NCI-H2227 (cell line): ENCODE data around the gene PTMS.
"Not testable (repeated sequence)": the region's sequence is repeated elsewhere in the genome, so short reads cannot be mapped to it uniquely, and the experiment has no call there.

ENCODE experiments used
- DNase-seq: peaks from one replicate; lab custom pipeline; 2025; ENCODE audit not compliant: unreplicated experiment; lab: John Stamatoyannopoulos, UW

The PTMS gene, protein sequence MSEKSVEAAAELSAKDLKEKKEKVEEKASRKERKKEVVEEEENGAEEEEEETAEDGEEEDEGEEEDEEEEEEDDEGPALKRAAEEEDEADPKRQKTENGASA

GRCh38 chr12:6765634-6766581, at the start of gene PTMS:
TSS of gene PTMS (plus strand) at chr12:6766363. CDS start at chr12:6766706, 343 bp downstream.
- DNase-seq: peak; percentile 89

- DNase-seq: no peak
Measured at GRCh38 chr12:6716874-6717437, 49.2 kb upstream of the PTMS start.

- no peak for DNase-seq
Measured at GRCh38 chr12:6722863-6723262, 43.3 kb upstream of the PTMS start.

DNA sequence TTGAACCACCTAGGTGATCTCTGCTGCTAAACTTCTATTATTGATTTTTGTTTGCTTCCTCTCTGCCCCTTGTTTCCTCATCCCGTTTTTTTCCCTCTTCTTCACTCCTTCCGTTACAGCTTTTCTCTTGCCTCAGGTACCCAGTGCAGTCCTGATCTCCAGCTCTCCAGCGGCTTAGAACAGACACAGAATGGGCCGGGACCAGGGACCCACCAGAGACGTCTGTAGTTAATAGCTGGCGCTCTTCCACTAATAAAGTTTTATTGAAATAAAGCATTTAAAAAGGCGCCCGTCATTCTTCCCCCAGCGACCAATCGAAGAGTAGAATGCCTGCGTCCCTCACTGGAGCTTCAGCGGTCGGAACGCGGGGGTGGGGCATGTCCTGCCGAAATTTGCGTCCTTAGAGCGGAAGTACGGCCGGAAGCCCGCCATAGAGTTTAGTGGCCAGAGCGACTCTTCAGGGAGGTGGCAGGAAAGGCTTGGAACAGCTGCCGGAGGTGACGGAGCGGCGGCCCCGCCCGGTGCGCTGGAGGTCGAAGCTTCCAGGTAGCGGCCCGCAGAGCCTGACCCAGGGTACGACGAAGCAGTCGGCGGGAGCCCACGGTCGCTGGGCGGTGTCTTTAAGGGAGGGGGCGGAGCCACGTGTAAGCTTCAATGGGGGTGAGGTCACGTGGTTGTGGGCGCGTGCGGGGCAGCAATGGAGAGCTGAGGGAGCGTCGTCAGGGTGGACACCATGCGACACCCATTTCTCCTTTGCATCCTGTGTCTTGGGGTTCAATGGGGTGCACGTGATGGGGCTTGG, 42.4 kb upstream of the PTMS start, which contains the start of gene COPS7A:
TSS of gene COPS7A (plus strand) at position 440 of the 802 bp plus-strand sequence. CDS start 611 bp downstream, outside the sequence.
- peak; percentile 97 for DNase-seq

- DNase-seq: peak; percentile 47
Measured at GRCh38 chr12:6724409-6724797, 41.8 kb upstream of the PTMS start.

DNA sequence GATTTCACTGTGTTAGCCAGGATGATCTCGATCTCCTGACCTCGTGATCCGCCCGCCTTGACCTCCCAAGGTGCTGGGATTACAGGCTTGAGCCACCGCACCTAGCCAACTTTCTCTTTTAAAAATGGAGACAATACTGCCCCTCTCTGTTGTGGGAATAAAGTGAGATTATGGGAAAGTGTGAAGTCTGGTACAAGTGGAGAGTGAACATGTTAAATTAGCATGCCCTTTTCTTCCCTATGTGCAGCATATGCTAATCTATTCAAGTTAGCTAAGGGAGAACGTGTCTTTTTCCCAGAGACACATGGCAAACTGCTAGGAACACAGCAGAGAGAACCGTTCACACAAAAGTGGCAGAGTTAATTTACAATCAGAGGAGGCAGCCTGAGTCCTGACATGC, 40.8 kb upstream of the PTMS start:
- DNase-seq: no peak

- no peak for DNase-seq
Measured at GRCh38 chr12:6729186-6729585, 37.0 kb upstream of the PTMS start.

GRCh38 chr12:6730169-6730568, 36.0 kb upstream of the PTMS start:
- DNase-seq: no peak

DNA sequence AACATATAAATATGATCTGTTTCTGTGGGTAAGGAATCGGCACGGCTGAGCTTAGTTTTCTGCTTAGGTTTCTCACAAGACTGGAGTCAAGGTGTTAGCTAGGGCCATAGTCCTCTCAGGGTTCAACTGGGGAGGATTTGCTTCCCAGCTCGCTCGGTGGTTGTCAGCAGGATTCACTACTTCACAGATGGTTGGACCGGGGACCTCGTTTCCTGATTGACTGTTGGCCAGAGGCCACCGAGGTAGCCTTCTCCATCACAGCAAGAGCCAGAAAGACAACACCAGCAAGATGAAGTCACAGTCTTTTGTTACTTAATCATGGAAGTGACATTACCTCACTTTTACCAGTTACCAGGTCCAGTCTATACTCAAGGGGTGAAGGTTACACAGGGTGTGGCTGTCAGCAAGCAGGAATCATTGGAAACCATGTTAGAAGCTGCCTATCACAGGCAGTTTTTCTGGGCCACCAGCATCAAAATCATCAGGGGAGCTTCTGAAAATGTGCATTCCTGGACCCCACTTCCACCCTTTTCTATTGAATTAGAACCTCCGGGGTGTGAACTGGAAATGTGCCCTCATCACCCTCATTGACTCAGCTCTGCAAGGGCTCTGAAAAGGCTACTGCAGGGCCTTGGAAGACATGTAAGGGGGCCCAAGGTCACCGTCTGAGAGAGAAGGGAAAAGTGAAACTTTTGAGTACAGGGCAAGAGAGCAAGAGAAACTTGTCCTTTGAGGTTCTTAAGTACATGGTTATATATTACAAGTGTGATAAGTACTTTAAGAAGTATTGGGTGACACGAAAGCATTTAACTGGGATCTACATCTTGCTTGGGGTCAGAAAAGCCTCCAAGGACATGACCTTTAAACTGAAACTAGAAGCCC, 31.4 kb upstream of the PTMS start:
- DNase-seq: no peak

DNA sequence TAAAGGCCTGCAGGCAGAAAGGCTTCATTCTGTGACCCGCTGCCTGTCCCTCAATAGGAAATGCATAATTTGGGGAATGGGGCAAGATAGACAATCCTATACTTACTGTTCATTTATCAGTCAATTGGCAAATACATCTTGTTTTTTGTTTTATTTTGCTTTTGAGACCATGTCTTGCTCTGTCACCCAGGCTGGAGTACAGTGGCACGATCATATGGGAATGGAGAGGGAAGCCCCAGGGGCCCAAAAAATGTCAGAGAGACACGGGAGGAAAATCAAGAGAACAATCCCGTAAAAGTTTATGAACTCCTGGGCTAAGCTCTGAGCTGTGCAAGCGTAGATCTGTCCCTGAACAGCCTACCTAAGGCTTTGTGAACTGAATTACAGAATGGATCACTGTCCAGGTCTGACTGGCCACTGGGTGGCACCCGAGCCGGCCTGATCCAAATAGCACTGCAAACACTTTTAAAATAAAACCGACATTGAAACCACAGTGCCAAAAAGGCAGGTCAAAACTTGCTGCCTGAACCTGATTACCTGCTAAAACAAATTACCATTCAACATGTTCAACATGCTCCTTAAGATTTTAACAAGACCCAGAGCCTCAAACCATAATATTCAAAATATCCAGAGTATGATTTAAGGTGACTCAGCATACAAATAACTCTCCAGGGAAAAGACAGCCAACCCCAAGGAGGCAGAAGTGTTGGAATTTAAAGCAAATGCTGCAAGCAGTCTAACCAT, 30.5 kb upstream of the PTMS start:
- peak; percentile 61 for DNase-seq

DNA sequence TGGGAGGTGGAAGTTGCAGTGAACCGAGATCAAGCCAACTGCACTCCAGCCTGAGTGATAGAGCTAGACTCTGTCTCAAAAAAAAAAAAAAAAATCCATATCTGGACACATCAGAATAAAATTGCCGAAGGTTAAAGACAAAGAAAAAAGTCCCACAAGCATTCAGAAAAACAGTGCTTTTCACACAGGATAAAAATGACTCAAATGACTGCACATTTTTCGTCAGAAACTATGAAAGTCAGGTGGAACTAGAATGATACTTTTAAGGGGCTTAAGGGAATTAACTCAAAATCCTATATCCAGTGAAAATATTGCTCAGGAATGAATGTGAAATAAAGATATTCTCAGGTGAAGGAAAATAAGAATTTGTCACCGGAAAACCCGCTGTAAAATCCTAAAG, 29.4 kb upstream of the PTMS start:
- no peak for DNase-seq

DNA sequence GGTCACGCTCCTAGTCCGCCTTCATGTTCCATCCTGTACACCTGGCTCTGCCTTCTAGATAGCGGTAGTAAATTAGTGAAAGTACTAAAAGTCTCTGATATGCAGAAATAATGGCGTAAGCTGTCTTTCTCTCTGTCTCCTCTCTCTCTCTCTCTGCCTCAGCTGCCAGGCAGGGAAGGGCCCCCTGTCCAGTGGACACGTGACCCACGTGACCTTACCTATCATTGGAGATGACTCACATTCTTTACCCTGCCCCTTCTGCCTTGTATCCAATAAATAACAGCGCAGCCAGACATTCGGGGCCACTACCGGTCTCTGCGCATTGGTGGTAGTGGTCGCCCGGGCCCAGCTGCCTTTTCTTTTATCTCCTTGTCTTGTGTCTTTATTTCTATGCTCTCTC, 24.1 kb upstream of the PTMS start:
- DNase-seq: not testable (repeated sequence)

- DNase-seq: no peak
Measured at GRCh38 chr12:6742834-6743233, 23.3 kb upstream of the PTMS start.

DNA sequence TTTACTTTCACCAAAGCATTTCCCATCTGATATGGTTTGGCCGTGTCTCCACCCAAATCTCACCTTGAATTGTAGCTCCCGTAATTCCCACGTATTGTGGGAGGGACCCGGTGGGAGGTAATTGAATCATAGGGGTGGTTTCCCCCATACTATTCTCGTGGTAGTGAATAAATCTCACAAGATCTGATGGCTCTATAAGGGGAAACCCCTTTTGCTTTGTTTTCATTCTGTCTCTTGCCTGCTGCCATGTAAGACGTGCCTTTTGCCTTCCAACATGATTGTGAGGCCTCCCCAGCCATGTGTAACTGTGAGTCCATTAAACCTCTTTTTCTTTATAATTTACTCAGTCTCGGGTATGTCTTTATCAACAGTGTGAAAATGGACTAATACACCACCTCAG, 22.9 kb upstream of the PTMS start:
- DNase-seq: not testable (repeated sequence)

- DNase-seq: no peak
Measured at GRCh38 chr12:6745741-6746525, 20.2 kb upstream of the PTMS start.

GRCh38 chr12:6747216-6747615, 18.9 kb upstream of the PTMS start:
- DNase-seq: no peak

DNA sequence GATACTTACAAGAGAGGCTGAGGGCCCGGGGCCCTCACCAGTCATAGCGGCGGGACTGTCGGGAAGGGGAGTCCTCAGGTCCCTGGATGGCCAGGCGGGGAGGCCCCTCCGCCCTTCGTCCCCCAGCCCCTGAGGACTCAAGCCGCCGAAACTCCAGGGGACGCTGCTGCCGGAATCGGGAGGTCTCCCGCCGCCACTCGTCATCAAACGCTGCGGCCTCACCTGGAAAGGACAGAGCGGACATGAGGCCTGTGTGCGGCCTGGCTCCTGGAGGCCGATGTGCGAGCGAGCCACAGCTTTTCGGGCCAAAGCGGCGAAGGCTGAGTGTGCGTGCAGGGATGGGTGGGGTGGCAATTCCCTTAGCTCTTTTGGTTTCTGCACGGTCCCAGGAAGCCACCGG, 17.4 kb upstream of the PTMS start:
- no peak for DNase-seq

GRCh38 chr12:6750506-6750905, 15.7 kb upstream of the PTMS start:
- no peak for DNase-seq

DNA sequence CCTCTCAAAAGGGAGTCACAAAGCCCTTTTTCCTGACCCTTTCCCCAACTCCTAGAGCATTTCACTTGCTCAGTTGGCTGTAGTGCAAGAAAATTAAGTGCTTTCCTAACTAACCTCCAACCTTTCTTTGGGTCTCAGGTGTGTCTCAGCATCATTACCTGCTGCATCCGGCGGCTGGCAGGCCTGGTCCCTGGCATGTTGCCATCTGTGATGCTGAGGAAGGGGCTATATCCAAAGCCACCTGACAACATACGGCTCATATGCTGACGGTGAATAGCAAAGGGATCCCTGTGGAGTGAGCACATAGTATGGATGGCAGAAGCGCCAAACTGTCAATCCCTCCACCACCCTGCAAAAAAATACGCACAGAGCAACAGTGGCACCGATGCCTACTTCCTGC, 14.4 kb upstream of the PTMS start:
- no peak for DNase-seq
